GM21447 (cell line): ENCODE data around the gene CSF2.

Source experiments
- ATAC-seq: cut with Tn5 transposase; IDR thresholded peaks from one replicate; pipeline ENCODE4 v1.9.1; 2021; ENCODE audit not compliant: unreplicated experiment

The CSF2 gene

DNA sequence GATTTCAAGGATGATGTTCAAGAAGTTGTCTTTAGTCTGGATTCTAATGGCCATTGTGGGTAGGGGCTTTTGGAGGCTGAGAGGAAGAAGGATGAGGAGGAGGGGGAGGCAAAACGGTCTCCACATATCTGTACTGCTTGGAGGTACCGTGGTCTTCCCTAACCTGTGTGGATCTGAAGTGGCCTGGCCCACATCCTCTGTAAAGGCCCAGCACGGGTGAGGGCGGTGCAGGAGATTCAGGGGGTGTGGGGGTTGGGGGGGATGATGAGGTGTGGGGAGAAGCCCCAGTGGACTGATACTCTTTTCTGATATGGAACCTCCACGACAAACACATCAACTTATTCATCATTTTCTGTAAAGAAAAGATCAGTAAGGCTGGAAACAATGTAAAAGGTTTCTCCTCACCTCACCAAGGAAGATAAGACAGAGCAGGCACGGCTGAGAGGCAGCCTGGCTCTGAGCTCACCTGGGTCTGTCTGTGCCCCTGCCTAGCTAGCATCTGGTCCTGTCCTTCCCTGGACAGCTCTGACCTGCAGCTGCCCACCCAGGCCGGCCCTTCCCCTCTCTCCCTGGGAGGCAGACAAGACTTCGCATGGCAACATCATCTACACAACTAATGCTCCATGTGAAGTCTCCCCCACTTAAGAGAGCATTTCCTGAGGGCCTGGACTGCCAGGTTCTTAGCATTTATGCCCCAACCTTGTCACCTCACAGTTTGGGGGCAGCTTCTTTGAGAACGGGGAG lies 18.7 kb upstream of the CSF2 start:
- no peak for ATAC-seq

DNA sequence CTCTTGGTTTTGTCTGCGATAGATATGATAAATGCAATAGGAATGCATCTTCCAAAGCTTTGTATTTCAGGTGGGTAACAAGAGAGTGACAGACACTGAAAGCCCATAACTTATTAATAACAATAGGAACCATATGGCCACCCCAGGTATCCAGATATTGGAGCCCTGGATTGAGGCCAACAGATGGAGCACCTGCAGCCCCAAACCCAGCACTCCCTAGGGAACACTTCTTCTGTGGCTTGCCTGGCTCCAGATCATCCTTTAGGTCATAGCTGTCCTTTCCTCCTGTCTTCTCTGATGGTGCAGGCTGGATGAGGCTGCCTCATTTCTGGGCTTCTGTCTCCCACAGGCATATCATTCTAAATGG lies 18.2 kb upstream of the CSF2 start:
- no peak for ATAC-seq

DNA sequence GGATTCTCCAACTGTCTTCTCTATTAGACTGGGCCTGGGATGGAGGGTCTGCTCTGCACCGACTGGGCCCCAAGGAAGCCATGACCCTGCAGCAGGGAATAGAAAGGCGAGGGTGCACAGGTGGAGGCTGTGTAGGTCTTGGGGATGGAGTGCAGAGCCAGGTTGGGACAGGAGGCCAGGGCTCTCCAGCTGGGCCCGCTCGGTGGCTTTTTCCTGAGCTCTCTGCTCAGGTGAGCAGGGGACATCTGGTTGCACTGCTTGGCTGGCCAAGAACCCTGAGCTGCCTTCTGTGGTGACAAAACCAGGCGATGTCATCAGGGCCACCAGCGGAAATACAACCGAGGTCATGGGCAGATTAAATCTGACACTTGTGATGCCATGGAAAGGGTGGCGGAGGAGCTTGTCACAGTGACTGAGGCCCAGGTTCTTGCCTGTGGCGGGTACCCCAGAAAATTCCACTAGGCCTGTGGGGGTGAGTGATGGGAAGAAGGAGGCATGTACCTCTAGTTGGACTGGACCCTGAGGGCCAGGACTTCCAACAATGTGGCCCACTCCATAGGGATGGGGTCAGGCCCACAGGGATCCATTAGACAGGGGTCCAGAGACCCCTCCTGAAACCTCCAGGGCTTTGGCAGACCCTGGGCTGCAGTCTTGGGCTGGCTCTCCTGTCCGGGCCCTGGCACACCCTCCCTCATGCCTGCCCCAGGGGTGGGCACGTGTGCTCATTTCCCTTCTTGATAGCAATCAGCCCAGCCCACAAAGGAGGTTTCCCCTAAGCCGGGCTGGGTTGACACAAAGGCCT lies 17.6 kb upstream of the CSF2 start:
- ATAC-seq: no peak

DNA sequence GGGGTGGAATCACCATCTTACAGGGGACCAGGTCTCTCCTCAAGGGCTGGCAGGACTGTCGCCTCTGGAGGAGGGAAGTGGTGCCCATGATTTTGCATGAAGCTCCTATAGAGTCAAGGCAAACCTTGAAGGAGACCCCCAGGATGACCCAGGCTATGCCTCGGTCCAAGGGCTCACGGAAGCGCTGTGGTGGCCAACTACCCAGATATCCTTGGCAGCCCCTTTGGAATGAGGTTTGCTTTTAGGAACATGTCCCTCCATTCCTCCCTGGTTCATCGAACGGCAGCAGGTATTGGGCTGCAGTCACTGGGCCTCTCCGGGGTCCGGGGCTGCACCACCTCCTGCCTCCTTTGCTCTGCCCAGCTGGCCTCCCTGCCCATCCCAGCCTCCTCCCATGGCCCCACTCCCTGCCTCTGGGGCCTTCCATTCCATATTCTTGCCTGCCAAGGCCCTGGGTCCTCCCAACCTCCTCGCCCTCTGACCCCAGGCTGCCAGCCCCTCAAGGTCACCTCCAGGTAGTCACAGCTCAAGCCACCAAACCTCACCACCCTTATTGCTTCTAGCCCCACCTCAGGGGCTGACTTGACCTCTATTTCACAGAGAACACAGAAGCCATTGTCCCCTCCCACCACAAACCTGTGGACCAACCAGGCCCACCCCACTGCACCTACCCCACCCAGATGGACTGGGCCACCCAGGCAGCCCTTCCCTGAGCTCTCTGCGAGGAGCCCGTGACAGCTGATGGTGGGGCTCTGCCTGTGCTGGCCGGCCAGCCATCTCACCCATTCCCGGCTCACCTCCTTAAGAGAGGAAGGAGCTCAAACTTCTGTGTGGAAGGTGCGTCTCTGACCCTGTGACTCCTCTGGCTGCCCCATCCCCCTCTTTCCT lies 16.7 kb upstream of the CSF2 start:
- no peak for ATAC-seq

DNA sequence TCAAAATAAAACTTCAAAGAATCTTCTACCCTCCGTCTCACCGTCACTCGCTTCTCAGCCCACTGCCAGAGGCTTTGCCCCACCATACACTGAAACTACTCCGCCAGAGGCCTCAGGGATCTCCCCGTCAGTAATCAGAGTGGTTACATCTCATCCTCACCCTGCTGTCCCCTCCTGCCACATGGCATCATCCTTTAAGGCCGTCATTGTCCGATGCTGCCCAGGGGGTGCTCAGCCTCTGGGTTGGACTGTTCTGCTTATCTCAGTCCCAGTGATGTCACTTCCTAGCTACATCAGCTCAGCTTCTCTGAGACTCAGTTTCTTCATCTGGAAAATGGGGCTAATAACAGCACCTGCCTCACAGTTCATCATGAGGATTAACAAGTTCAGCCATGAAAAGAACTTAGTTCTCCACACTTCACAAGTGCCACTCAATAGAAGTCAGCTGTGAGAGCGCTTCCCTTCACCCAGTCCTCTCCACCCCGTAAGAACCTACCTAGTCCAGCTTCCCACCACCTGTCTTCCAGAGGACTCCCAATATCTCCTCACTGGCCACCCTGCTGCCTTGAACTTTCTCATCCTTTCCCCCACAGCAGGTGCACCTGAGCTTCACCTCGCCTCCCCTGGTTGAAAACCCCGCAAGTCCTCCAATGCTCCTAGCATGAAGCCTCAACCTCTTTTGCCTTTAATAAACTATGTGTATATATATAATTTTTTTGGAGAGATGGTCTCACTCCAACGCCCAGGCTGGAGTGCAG lies 15.9 kb upstream of the CSF2 start:
- ATAC-seq: no peak

DNA sequence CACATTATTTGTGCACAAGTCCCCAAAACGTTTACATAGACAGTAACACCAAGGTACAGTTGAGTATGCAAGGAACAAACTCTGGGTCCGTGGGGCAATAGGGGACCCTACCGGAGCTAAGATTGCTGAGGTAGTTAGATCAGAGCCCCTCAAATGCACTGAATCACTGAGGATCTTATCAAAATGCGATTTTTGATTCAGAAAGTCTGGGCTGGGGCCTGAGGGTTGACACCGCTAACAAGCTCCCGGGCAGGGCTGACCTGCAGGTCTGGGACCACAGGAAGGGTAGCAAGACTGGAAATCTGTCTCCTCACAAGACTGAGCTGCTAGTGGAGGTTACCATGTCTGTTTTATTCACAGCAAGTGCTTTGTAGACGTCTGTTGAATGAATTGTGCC lies 14.9 kb upstream of the CSF2 start:
- no peak for ATAC-seq

DNA sequence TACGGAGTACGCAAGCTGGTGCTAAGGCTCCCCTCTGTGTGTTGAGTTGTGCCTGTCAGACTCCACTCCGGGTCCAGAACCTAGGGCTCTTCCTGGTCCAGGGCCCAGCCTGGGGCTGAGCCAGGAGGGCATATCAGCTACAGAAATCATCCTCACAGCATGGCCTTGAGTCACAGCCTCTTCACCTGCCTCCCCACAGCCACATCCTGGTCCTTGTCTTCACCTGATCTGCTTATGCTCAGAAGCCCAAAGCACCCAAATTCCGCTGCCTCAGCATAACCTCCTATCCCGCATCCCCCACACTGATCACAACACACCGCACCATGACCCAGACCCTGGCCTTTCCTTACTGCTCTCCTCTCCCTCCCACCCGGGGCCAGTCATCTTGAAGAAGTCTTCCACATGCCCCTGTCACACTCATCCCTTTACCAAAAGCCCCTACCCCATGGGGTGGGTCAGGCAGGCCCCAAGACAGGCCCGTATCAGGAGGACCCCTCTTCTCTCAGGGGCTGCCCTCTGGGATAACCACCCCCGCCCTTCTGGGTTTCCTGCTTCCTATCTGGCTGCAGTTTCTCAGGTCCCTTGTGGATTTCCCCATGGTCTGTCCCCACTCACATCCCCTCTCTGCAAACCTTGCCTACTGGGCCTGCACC lies 14.4 kb upstream of the CSF2 start:
- no peak for ATAC-seq

DNA sequence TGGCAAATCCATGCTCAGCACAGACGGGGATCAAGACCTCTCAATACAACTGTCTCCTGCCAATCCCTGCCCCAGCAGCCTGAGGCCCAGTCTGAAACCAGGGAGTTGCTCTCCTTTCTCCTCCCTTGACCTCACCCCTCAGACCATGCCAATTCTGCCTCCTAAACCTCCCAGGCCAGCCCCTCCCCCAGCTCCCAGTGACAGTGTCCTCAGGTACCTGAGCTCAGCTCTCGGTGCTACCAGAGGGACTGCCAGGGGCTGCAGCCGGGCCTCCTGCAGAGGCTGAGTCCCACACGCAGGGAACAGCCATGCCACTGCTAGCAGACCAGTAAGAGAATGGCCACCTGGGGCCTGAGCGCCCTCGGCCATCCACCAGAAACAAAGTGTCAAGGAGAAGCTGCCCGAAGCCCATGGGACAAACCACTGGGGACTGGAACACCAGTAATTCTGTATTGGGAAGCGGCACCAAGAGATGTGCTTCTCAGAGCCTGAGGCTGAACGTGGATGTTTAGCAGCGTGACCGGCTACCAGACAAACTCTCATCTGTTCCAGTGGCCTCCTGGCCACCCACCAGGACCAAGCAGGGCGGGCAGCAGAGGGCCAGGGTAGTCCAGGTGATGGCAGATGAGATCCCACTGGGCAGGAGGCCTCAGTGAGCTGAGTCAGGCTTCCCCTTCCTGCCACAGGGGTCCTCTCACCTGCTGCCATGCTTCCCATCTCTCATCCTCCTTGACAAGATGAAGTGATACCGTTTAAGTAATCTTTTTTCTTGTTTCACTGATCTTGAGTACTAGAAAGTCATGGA lies 13.7 kb upstream of the CSF2 start:
- ATAC-seq: no peak

DNA sequence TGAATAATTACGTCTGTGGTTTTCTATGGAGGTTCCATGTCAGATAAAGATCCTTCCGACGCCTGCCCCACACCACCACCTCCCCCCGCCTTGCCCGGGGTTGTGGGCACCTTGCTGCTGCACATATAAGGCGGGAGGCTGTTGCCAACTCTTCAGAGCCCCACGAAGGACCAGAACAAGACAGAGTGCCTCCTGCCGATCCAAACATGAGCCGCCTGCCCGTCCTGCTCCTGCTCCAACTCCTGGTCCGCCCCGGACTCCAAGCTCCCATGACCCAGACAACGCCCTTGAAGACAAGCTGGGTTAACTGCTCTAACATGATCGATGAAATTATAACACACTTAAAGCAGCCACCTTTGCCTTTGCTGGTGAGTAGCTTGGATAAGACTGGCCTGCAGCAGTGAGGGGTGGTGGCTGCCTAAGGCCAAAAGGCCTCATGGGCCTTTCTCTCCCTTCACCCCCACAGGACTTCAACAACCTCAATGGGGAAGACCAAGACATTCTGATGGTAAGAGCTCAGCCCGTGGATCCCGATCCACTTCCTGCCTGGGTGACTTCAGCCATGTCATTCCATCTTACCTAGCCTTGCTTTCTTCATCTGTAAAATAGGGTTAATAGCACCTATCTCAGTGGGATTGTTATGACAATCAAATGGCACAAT lies 13.0 kb upstream of the CSF2 start, which contains the start of gene IL3:
TSS of gene IL3 (plus strand) at position 155 of the 661 bp plus-strand sequence. CDS start at position 207, 52 bp downstream.
- ATAC-seq: no peak

DNA sequence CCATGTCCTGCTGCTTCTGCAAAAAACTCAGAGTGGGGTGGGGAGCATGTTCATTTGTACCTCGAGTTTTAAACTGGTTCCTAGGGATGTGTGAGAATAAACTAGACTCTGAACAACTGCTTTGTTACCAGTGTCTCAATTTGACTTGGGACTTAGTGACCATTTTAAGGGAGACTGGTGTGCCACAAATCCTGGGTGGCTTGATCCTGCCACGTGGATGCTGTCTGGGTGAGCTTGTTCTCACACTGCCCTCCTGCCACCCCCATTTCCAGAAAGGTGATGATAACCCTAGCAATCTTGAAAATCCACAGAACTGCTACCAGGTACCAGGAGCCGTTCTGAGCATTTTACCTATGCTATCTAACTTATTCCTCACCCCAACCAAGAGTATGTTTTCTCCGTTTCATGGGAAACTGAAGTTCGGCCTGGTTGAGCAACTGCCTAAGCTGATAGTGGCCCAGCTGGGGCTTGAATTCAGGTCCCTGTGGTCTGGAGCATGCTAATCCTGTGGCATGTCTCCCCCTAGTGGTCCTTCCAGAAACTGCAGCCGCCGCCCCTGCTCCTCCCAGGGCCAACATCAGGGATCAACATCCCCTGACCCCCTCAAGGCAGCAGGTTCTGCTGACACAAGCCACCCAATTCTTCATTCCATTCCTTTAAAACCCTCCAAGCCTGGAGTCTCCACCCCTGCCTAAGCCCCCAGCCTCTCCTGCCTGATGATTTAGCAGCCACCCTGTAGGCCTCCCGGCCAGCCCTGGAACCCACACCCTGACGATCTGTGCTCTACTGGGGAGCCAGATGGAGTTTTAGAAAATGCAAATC lies 10.3 kb upstream of the CSF2 start:
- ATAC-seq: peak; percentile 54

DNA sequence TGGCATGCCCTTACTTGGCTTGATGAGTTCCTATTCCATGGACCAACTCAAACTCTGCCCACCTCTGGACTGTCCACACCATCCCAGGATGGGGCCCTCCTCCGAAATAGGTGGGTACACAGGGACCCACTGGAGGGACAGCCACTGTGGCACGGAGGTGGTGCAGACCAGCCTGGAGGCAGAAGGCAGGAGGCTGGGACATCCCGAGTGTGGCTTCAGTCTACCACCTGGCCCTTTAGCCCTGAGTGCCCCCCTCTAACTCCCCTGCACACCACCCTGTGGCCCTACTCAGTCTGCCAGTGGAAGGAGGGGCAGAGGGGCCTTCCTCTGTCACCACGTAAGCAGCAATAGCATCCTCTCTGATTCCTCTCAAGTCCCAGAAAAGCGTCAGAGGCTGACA lies 9.4 kb upstream of the CSF2 start:
- no peak for ATAC-seq

DNA sequence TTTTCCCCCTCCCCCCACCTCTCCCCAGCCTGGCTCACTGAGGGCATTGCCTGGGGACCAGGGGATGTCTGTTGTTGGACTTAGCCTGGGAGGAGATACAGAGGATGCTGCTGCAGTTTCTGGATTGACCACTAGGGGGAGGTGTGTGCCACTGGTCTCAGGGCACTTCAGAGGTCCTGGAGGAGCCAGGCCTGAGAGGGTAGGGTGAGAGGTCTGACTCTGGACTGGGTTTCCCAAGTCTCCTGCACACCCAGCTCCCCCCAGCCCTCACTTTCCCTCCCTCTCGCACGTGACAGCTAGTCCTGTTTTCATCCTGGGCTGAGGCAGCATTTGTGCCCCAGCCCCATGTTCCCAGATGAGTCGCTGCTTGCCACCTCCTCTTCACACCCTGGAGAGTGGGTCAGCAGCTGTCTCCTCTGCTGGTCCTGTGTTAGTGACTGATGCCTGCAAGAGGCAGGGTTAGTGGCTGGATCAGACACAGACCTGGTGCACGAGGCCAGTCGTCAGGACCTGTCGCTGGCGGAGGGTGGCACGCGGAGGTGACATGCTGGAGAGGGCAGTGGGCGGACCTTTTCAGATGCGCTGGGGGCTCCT lies 8.8 kb upstream of the CSF2 start:
- ATAC-seq: peak; percentile 75

DNA sequence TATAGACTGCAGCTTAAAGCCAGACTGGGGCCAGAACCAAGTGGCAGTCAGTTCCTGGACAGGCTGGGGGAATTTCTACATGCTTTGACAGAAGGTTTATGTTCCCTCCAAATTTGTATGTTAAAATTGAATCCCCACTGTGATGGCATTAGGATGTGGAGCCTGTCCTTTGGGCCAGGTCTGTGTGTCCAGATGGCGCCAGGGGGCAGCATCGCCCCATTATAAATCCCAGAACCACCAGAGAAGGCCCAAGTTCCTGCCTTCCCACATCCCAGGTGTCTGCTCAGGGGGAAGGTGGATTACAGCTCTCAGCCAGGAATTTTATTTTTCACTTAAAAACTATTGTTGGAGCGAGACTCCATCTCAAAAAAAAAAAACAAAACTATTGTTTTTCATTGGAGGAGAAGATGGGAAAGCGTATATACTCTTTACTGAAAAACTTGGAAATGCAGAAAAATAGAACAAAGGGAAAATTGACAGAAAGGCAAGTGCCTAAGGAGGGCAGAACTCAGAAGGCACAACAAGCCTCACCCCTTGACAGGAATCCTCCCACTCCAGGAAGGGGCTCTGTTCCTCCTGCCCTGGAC lies 8.1 kb upstream of the CSF2 start:
- ATAC-seq: peak; percentile 48

DNA sequence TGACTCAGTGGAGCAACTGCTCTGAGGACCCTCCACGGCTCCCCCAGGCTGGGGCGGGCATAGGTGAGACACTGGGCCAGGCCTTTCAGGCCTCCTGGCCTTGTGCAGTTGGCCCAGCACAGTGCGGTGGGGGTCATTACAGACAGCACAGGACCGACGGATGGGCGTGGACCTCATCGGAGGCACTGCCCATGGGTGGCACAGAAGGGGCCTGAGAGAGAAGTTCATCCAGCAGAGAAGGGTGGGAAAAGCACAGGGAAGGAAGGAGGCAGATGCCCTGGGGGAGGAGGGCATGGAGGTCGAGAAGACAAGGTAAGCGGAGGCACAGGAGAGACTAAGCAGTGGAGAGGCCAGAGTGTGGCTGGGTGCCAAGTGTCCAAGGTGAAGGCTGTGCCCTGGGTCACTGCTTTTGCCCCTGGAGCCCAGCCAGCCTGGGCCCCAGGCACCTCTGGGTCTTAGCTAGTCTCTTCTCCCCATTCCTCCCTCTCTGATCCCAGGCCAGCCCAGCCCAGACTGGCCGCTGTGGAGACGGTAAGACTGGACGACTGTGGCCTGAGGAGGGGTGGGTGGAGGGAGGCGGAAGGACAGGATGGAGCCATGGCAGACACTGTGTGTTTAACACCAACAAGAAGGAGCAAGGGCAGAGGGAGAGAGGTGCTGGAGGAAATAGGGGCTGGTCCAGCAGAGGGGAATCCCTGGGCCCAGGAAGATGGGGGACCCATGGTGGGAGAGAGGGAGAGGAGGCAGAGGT lies 7.5 kb upstream of the CSF2 start:
- ATAC-seq: no peak

DNA sequence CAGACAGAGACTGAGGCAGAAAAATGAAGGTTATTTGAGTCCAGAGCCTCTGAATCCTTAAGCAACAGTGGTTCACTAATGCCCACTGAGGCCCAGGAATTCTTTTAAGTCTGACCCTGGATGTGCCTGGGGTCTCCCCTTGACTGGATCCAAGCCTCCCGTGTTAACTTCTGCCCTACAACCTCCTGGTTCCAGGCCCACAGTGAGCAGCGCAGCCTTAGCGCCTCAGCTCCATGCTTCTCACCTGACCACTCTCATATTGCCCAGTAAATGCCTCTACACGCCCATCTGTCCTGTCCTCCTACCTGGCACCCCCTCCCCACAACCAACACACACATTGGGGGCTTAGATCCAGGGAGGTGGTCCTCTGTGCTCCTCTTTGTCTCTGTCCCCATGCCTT lies 6.7 kb upstream of the CSF2 start:
- no peak for ATAC-seq

DNA sequence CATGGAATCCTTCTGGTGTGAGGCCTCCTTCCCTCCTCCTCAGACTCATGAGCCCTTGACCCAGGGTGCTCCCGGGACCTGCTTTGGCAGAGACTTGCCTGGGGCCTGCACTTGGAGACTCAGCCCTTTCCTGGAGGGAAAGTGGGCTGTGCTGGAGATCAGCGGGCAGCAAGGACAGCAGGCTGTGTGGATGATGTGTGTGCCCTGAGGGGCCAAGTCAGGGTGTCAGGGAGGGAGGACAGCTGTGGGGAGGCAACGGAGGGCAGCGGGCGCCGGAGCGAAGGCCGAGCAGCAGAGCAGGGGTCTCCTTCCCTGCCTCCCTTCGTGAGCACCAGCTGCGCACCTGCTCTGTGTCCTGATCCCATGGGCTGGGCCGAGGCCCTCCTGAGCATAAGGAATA lies 6.1 kb upstream of the CSF2 start:
- ATAC-seq: no peak
